Astrocyte of the hippocampus (primary cell): ENCODE data around the gene LIMA1.
"Not testable (repeated sequence)": the region's sequence is repeated elsewhere in the genome, so short reads cannot be mapped to it uniquely, and the experiment has no call there.

ENCODE experiments used
- DNase-seq: peaks from one replicate; pipeline ENCODE4 v3.0.0; 2011; ENCODE audit warnings: low read depth, low spot score

Gene LIMA1

GRCh38 chr12:50187084-50187900, 96.0 kb downstream of the LIMA1 start:
- peak; percentile 91 for DNase-seq

GRCh38 chr12:50186681-50187080, 96.6 kb downstream of the LIMA1 start:
- peak; percentile 74 for DNase-seq

GRCh38 chr12:50185970-50186663, 97.2 kb downstream of the LIMA1 start:
- peak; percentile 81 for DNase-seq

GRCh38 chr12:50185301-50185895, 97.9 kb downstream of the LIMA1 start:
- DNase-seq, result peak; percentile 45

DNA sequence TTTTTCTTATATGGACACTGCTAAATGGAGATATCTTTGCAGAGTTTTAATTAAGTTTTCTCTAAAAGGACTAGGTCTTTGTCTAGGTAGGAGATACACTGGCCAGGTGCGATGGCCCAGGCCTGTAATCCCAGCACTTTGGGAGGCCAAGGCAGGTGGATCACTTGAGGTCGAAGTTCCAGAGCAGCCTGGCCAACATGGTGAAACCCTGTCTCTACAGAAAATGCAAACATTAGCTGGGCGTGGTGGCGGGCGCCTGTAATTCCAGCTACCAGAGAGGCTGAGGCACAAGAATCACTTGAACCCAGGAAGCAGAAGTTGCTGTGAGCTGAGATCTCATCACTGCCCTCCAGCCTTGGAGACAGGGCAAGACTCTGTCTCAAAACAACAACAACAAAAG, 99.1 kb downstream of the LIMA1 start:
- no peak for DNase-seq

- no peak for DNase-seq
Observed at GRCh38 chr12:50182461-50182860, 100.9 kb downstream of the LIMA1 start.

DNA sequence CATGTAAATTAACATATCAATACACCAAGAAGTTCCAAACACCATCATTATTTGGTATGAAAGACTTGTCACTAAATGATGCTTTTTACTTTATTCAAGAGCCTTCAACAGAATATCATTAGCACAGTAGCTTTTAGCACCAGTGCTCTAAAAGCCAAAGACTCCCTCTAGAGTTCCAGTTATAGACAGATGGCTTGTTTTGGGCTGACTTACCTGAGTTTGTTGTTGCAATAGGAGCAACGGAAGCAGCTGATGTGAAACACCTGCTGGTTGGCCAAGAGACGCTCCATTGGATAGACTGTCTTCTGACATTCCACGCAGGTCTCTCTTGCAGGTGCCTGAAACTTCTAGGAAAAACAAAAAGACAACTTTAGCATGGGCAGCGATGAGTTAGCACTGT, 101.6 kb downstream of the LIMA1 start:
- DNase-seq, result no peak

DNA sequence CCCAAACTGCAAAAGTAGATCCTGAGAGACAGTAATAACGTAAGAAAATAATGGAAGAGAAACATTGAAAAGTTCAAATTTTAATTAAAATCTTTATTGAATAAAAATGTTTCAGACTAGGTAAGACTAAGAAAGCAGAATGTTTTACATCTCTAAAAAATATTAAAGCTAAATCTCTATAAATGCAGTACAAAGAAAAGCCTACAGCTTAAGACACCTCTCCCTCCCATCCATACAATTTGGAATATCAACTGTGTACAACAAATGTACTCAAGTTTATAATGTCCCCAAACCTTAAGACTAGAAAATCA, 107.6 kb downstream of the LIMA1 start:
- DNase-seq, result no peak

DNA sequence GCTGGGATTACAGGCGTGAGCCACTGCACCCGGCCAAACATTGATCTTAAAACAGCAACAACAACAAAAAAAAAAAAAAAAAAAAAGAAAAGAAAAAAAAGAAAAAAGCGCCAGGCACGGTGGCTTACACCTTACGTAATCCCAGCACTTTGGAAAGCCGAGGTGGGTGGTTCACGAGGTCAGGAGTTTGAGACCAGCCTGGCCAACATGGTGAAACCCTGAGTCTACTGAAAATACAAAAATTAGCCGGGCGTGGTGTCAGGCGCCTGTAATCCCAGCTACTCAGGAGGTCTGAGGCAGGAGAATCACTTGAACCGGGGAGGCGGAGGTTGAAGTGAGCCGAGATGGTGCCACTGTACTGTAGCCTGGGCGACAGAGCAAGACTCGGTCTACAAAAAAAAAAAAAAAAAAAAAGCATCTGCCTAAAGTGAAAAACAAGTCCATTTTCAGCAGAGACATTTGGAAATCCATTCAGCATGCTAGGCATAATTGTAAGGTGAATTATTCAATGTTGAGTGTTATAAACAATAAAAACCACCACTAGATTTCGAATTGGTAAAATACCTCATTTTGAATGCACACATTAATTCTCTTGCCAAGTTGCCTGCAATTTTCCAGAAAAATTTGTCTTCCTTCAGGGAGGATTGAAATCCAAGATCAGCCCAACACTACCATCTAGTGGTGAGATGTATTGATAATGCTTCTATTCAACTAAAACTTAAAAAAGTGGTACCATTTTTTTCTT, 108.2 kb downstream of the LIMA1 start:
- DNase-seq, result peak; percentile 85

DNA sequence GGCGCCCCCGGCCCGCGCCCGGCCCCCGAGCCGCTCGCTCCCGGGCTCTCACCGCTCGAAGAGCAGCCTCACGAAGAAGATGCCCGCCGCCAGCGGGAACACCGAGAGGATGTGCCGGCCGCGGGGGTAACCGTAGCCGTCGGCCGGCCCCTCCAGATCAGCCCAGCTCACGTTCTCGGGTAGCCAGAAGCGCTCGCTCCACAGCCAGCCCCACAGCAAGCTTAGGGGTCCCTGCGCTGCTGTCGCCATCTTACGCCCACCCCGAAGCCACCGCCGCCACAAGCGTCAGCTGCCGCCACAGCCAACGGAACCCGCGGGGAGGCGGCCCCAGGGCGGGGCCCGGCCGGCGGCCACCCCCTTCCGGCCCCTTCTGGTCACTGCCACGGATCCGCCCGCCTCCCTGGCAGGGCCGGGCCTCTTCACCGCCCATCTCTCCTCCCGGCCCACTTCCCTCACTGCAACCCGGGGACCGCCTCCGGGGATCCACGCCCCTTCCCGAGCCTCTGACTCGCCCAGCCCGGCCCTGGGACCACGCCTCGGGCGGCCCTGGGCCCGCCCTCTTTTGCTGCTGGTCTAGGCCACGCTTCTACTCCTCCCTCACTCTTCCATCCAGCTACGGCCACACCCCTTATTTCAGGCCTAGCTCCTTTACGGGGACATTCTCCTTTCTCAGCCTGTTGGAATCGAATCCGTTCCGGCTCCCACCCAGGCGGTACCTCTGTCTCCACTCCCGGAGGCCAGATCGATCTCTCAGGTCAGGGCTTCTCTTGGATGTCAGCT, 116.1 kb downstream of the LIMA1 start, which contains the start of gene CERS5:
Gene CERS5, minus strand, starts transcription at position 321 of the 780 bp plus-strand sequence. Its CDS starts 72 bp downstream, at position 249.
- DNase-seq, result peak; percentile 100

GRCh38 chr12:50166799-50167048, 116.6 kb downstream of the LIMA1 start:
- DNase-seq, result no peak

- no peak for DNase-seq
Observed at GRCh38 chr12:50164963-50165362, 118.4 kb downstream of the LIMA1 start.

- DNase-seq, result no peak
Observed at GRCh38 chr12:50162230-50162629, 121.1 kb downstream of the LIMA1 start.

- no peak for DNase-seq
Observed at GRCh38 chr12:50160643-50161042, 122.7 kb downstream of the LIMA1 start.

- DNase-seq, result peak; percentile 38
Observed at GRCh38 chr12:50157259-50157658, 126.1 kb downstream of the LIMA1 start.

GRCh38 chr12:50156641-50157040, 126.7 kb downstream of the LIMA1 start:
- no peak for DNase-seq

- DNase-seq, result not testable (repeated sequence)
Observed at GRCh38 chr12:50154947-50155346, 128.4 kb downstream of the LIMA1 start.

- DNase-seq, result no peak
Observed at GRCh38 chr12:50151047-50151687, 132.2 kb downstream of the LIMA1 start.

DNA sequence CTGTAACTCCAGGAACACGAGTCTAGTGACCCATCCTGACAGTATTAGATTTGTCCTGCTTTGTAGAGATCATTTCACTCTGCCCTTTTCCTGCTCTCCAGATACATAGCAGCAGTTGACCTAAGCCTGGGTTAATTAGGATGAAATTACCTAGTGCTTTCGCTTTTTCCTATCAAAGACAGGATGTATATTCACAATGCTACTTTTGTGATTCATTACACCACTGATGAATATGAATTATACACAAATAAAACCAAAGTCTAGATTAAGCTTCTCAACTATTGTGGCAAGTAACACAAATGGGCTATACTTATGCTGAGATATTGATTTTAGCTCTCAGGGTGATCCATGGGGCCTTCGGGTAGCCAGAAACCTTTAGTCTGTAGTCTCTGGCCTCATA, 134.0 kb downstream of the LIMA1 start:
- DNase-seq, result no peak

GRCh38 chr12:50148011-50148410, 135.3 kb downstream of the LIMA1 start:
- DNase-seq, result not testable (repeated sequence)

DNA sequence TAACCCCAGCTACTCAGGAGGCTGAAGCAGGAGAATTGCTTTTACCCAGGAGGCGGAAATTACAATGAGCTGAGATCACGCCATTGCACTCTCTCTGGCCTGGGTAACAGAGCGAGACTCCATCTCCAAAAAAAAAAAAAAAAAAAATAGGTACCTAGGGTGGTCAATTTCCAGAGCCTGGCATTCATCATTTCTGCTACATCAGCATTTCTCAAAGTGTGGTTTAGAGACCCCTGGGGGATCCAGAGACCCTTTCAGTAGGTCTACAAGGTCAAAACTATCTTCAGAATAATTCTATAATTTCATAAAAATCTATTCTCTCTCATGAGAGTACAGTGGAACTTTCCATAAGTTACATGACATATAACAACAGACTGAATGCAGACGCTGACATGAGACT, 136.0 kb downstream of the LIMA1 start:
- no peak for DNase-seq
